Epithelial cell of proximal tubule (primary cell): ENCODE measurements around the gene ACTG2. TPM values are rescaled to one million over a fixed set of nuclear protein-coding genes. Genes with fewer than 3 reads are reported as not detected.
A peak's percentile ranks its signal among the peaks of the same experiment; 100 is the strongest.

Source experiments
- DNase-seq: peaks from one replicate; pipeline ENCODE4 v3.0.0-alpha.2; 2011; ENCODE audit warnings: low read depth
- H3K4me3 ChIP-seq: 2 replicates; pipeline ENCODE4 v1.5.1; 2011; ENCODE audit warnings: low read depth, mild to moderate bottlenecking, low read length
- CTCF ChIP-seq: conservative IDR thresholded peaks from 2 replicates; pipeline ENCODE4 v1.5.1; 2012; ENCODE audit warnings: low read depth, mild to moderate bottlenecking, low read length
- total RNA-seq: library from RNA; depleted of rRNA; stranded (reverse); fragments of >200 nt; gene quantifications from 2 replicates; pipeline ENCODE4 v1.2.3, GENCODE V29; 2015

ACTG2 gene
- total RNA-seq, 1 donor from 2014 or later = not detected

DNA sequence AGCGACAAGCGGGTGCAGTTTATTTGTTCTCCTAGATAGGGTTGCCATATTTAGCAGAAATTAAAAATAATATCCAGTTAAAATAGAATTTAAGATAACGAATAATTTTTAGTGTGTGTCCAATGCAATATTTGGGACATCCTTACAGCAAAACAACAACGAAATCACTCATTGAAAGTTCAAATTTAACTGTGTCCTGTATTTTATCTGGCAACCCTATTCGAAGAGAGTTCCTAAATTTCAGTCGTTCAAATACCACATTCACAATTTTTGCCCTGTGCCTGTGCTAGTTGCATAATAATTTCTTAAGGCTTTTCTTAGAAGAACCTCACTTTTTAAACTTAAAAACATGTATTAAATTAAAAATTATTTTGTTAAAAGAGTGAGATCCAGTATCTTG is 34.5 kb downstream of the ACTG2 start:
- peak overlapping the region; percentile 86 for H3K4me3 ChIP-seq
- DNase-seq = no peak
- no peak for TF ChIP-seq CTCF

- H3K4me3 ChIP-seq = no peak overlapping the region
- no peak for DNase-seq
- TF ChIP-seq CTCF = no peak
Measured at GRCh38 chr2:73928963-73929347, 36.1 kb downstream of the ACTG2 start.

DNA sequence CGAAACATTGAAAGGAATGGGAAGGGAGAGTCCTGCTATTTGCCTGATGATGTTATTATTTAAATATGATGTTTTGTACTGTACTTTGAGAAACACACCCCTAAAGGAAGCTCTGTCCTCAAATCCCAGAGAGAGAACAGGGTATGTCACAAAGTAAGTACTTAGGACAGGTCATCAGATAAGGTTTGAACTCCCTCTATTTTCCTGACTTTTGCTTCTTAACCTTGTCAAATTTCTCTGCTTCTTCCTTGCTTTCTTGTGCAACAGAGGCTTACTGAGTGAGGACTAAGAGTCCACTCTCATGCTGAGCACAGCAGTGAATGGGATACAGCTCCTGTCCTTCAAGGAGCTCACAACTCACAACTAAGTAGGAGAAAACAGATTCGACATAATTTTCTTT is 37.6 kb downstream of the ACTG2 start:
- DNase-seq = no peak
- TF ChIP-seq CTCF = no peak
- H3K4me3 ChIP-seq = no peak overlapping the region

DNA sequence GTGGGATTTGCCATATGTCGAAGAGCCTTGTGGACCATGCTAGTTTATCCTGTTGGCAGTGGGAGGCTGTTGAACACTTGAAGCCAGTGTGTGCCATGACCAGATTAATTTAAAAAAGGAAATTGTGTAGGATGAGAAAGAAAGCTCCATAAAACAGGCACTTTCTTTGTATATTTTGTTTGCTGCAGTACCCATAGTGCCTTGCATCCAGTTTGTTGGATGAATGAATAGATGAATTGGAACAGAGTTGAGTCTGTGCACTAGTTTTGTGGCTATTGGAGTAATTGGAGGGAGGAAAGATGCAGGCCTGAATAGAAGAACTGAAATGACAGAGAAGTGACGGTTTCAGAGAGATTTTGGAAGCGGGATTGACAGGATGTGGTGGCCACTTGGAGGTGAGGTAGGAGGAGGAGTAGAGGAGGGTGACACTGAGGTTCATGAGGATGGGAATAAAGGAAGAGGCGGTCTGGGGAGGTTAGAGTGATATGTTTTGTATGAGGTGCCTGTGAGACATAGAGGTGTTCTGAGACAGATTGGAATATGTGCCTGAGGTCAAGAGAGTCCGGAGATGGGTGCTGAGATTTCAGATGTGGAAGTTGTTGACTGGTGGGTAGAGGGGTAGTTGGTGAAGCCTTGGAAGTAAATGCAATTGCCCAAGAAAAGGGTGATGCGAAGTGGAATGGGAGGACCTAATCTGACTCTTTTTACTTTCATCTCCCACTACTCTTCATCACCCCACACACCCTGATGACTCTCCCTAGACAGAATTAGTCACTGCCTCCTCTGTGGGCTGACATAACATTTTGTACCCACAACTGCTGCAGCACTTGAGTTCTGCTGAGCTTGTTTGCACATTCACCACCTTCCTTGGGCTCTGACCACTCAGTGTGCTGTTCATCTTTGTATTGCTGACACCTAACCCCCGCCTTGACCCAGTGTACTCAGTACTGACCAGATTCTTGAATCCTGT is 39.0 kb downstream of the ACTG2 start:
- no peak overlapping the region for H3K4me3 ChIP-seq
- DNase-seq = no peak
- TF ChIP-seq CTCF = no peak

GRCh38 chr2:73933194-73933593 is 40.4 kb downstream of the ACTG2 start:
- no peak for DNase-seq
- H3K4me3 ChIP-seq = no peak overlapping the region
- TF ChIP-seq CTCF = no peak

DNA sequence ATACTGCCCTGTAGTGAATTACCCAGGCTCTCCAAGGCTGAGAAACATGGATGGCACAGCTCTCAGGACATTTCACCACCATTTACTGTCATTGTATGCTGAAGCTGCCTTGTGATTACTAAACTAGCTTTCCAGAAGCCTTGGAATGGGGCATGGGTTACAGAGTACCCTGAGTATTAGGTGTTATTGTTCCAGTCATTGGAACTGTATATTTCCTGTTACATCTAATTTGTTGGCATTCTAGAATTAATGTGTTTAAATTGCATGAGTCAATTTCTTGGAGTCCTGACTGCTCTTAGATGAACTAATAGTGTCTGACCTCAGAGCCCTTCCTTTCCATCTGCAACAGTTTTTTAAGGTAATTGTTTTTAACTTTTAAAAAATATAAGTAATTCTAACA is 42.8 kb downstream of the ACTG2 start:
- DNase-seq = no peak
- no peak for TF ChIP-seq CTCF
- H3K4me3 ChIP-seq = no peak overlapping the region
